Keratinocyte (primary cell): ENCODE results near the gene SLC12A8. TPM values are rescaled to one million over a fixed set of nuclear protein-coding genes. Genes with fewer than 3 reads are reported as not detected.

Source experiments
- DNase-seq: peaks from one replicate; pipeline ENCODE4 v3.0.0-alpha.2; 2011; ENCODE audit warnings: low read depth, missing footprints, low spot score
- FAIRE-seq: peaks from 2 replicates; lab custom pipeline; 2011; peaks lifted over from hg19 to GRCh38; lab: Jason Lieb, UNC
- H2AFZ ChIP-seq: 2 replicates; pipeline ENCODE4 v1.6.0; 2012; ENCODE audit warnings: low read length, control low read depth, inconsistent platforms; ENCODE audit not compliant: control insufficient read depth
- H3K27ac ChIP-seq: 2 replicates; pipeline ENCODE4 v1.5.1; 2011; ENCODE audit warnings: low read length; ENCODE audit not compliant: control insufficient read depth, insufficient read depth
- H3K27me3 ChIP-seq: 3 replicates; pipeline ENCODE4 v1.6.0; 2011; ENCODE audit warnings: low read length; ENCODE audit not compliant: control insufficient read depth, insufficient read depth; ENCODE audit errors: extremely low read depth
- H3K36me3 ChIP-seq, 2 experiments: 2 replicates in 1 of 2; 3 replicates in 1 of 2; pipeline ENCODE4 v1.5.1; 2011; ENCODE audit warnings: low read length in 2 of 2, mild to moderate bottlenecking in 1 of 2; ENCODE audit not compliant: control insufficient read depth in 2 of 2, insufficient read depth in 2 of 2; ENCODE audit errors: extremely low read depth in 1 of 2
- H3K4me1 ChIP-seq: 3 replicates; pipeline ENCODE4 v1.5.1; 2011; ENCODE audit warnings: low read length; ENCODE audit not compliant: control insufficient read depth, insufficient read depth; ENCODE audit errors: extremely low read depth
- H3K4me2 ChIP-seq: 3 replicates; pipeline ENCODE4 v1.6.0; 2011; ENCODE audit warnings: low read depth, low read length; ENCODE audit not compliant: control insufficient read depth, insufficient read depth; ENCODE audit errors: extremely low read depth
- H3K4me3 ChIP-seq, 3 experiments: fragments of 200-600 bp in 1 of 3; sonication (generic) in 1 of 3; 2 replicates in 2 of 3; 3 replicates in 1 of 3; pipeline ENCODE4 v1.5.1; 2011 to 2016; ENCODE audit warnings: low read length in 3 of 3, mild to moderate bottlenecking in 3 of 3, control low read depth in 2 of 3, inconsistent platforms in 1 of 3, low read depth in 1 of 3, mixed read lengths in 1 of 3, mixed run types in 1 of 3, moderate library complexity in 1 of 3; ENCODE audit not compliant: control insufficient read depth in 2 of 3, insufficient read depth in 2 of 3; ENCODE audit errors: extremely low read depth in 1 of 3
- H3K79me2 ChIP-seq: 2 replicates; pipeline ENCODE4 v1.6.0; 2012; ENCODE audit warnings: low read length; ENCODE audit not compliant: control insufficient read depth, insufficient read depth
- H3K9ac ChIP-seq: 3 replicates; pipeline ENCODE4 v1.6.0; 2011; ENCODE audit warnings: low read length; ENCODE audit not compliant: control insufficient read depth, insufficient read depth; ENCODE audit errors: extremely low read depth
- H3K9me1 ChIP-seq: 3 replicates; pipeline ENCODE4 v1.6.0; 2011; ENCODE audit warnings: low read length; ENCODE audit not compliant: control insufficient read depth, insufficient read depth; ENCODE audit errors: extremely low read depth
- H3K9me3 ChIP-seq: 2 replicates; pipeline ENCODE4 v1.5.1; 2012; ENCODE audit warnings: low read depth, low read length; ENCODE audit not compliant: control insufficient read depth
- H4K20me1 ChIP-seq: 3 replicates; pipeline ENCODE4 v1.6.0; 2011; ENCODE audit warnings: low read length; ENCODE audit not compliant: control insufficient read depth, insufficient read depth; ENCODE audit errors: extremely low read depth
- CTCF ChIP-seq, 3 experiments: IDR thresholded peaks in 1 of 3; conservative IDR thresholded peaks in 1 of 3; optimal IDR thresholded peaks in 1 of 3; 2 replicates in 2 of 3; 3 replicates in 1 of 3; pipeline versions ENCODE3 to v1.5.1; 2011; ENCODE audit warnings: low read length in 3 of 3, mild to moderate bottlenecking in 3 of 3, moderate library complexity in 2 of 3, control low read depth in 1 of 3, inconsistent platforms in 1 of 3; ENCODE audit not compliant: insufficient read depth in 2 of 3; ENCODE audit errors: extremely low read depth in 1 of 3
- EZH2 ChIP-seq: IDR thresholded peaks from one replicate; pipeline ENCODE4 v1.6.1; 2012; ENCODE audit warnings: inconsistent platforms, mild to moderate bottlenecking, low read length, moderate library complexity
- dilution Hi-C: fragments of 300-500 bp; cut with MboI; formaldehyde crosslinking; loops from one replicate; pipeline ENCODE4 v1.7.0; 2020; ENCODE audit warnings: low sequenced_read_pairs; ENCODE audit not compliant: extremely low pct_ligation_motif_present
- polyA plus RNA-seq, 5 experiments: library from polyadenylated mRNA; depleted of rRNA in 3 of 5; stranded (reverse) in 3 of 5; stranded (forward) in 1 of 5; unstranded in 1 of 5; fragments of >200 nt; gene quantifications; 1 replicate in 1 of 5; 2 replicates in 3 of 5; 3 replicates in 1 of 5; pipeline versions ENCODE4 v1.2.1 to v1.2.3, GENCODE V29; 2011 to 2012; ENCODE audit warnings: missing spikeins in 2 of 5, low read depth in 1 of 5, low replicate concordance in 1 of 5

The SLC12A8 gene
- polyA plus RNA-seq, 1 donor (not counting 4 experiments of a cell fraction or from before 2014, with no cell fraction given) = 6.9 TPM

- Histone ChIP-seq H3K9me1 (no peaks in the 10 kb centered on the region), H3K27me3 (no peaks in the 10 kb centered on the region), H4K20me1 (no peaks in the 10 kb centered on the region), H3K27ac (no peak overlapping the region), H3K36me3 (peaks cover 0 to 3% of the 10 kb centered on the region in 2 experiments), H3K4me1 (peaks cover 16% of the 10 kb centered on the region), H2AFZ (no peak overlapping the region), H3K4me2 (no peak overlapping the region), H3K4me3 (no peak overlapping the region), H3K9ac (no peak overlapping the region), H3K79me2 (no peaks in the 10 kb centered on the region), H3K9me3 (no peaks in the 10 kb centered on the region)
- FAIRE-seq (no peak), DNase-seq (no peak)
- TF ChIP-seq EZH2 (no peak), CTCF (optimal IDR thresholded peaks at IDR 0.05 in 1 of 3, IDR thresholded peaks at IDR 0.05 in 1 of 3, conservative IDR thresholded peaks at IDR 0.05 in 1 of 3; ENCODE audit: extremely low read depth in 1 of 3, insufficient read depth in 2 of 3, low read length in 3 of 3) (no peak)
- dilution Hi-C loops = no loop called here
These were observed 75.1 kb downstream of the SLC12A8 start for GRCh38 chr3:125137358-125138033.

GRCh38 chr3:125136966-125137357, 75.6 kb downstream of the SLC12A8 start:
- Histone ChIP-seq H3K4me2 (no peak overlapping the region), H2AFZ (no peak overlapping the region), H3K4me1 (peaks cover 16% of the 10 kb centered on the region), H3K4me3 (no peak overlapping the region), H3K27me3 (no peaks in the 10 kb centered on the region), H3K9me3 (no peaks in the 10 kb centered on the region), H3K36me3 (peaks cover 0 to 3% of the 10 kb centered on the region in 2 experiments), H3K9ac (no peak overlapping the region), H4K20me1 (no peaks in the 10 kb centered on the region), H3K79me2 (no peaks in the 10 kb centered on the region), H3K27ac (no peak overlapping the region), H3K9me1 (no peaks in the 10 kb centered on the region)
- DNase-seq (no peak), FAIRE-seq (no peak)
- dilution Hi-C loops = no loop called here
- TF ChIP-seq EZH2 = no peak
- TF ChIP-seq CTCF (optimal IDR thresholded peaks at IDR 0.05 in 1 of 3, IDR thresholded peaks at IDR 0.05 in 1 of 3, conservative IDR thresholded peaks at IDR 0.05 in 1 of 3; ENCODE audit: extremely low read depth in 1 of 3, insufficient read depth in 2 of 3, low read length in 3 of 3) = no peak
